ENCODE results near the gene GRIN1.

GRIN1 gene

DNA sequence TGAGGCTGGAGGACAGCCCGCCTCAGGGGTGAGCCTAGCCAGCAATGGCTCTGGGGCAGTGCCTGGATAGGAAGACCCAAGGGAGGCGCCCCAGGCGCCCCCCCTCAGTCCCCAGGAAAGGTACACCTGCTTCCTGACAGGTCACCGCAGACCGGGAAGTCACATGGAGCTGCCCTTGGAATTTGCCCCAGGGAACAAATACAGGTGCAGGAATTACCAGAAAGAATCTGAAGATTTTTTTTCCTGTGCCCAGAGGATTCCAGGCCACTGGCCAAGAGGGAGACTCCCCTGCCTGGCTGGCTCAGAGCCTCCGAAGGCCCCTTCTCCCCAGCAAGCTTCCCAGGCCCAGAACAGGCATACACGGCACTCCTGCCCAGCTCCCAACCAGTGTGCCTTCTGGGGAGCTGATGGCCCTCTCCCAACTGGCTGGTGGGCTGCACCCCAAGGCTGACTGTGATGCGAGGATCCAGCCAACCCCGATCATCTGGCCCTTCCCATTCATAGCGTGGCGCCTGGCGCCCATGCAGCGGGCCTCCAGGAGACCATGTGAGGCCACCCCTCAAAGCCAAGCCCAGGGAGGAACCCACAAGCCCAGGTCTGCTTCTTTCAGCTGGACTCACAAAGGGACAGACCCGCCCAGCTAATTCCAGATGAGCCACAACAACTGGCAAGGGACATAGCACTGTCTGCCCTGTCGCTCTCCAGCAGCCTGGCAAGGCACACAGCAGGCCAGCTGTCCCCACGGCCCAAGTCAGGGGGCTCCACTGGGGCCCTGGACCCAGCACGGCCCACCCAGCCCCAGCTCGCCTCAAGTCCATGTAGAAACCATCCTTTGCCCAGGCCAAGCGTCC, 59.3 kb downstream of the GRIN1 start:
- no peak for DNase-seq

- no peak for DNase-seq
These were observed 59.9 kb downstream of the GRIN1 start for GRCh38 chr9:137198902-137199283.

DNA sequence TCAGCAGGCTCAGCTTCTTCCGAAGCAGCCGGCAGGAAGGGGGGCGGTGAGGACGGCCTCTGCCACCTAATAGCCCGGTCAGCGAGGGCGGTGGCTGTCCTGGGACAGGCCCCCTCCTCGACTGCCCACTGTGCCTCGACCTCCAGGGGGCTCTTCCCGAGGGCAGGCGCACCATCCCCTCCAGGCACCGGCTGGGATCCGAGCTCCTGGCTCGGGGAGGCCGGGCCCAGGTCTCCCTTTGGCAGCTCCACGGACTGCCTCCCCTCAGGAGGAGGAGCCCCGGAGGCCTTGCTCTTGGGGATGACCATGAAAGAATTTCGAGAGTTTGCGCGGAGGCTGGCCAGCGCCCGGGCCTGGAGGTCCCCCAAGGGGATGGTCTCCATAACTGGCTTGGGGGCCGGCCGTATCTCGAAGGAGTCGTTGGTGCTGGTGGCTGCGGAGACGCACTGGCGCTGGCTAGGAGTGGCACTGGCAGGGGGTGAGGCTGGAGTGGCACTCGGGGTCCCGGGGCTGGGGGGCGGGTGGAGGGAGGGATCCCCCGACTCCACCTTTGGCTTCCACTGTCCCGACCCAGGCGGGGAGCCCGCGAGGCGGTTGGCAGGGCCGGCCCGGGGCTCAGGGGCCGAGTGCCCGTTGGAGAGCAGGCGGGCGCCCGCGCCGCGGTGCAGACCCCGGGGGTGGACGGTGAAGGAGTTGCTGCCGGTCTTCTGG, 60.6 kb downstream of the GRIN1 start:
- DNase-seq = no peak

DNA sequence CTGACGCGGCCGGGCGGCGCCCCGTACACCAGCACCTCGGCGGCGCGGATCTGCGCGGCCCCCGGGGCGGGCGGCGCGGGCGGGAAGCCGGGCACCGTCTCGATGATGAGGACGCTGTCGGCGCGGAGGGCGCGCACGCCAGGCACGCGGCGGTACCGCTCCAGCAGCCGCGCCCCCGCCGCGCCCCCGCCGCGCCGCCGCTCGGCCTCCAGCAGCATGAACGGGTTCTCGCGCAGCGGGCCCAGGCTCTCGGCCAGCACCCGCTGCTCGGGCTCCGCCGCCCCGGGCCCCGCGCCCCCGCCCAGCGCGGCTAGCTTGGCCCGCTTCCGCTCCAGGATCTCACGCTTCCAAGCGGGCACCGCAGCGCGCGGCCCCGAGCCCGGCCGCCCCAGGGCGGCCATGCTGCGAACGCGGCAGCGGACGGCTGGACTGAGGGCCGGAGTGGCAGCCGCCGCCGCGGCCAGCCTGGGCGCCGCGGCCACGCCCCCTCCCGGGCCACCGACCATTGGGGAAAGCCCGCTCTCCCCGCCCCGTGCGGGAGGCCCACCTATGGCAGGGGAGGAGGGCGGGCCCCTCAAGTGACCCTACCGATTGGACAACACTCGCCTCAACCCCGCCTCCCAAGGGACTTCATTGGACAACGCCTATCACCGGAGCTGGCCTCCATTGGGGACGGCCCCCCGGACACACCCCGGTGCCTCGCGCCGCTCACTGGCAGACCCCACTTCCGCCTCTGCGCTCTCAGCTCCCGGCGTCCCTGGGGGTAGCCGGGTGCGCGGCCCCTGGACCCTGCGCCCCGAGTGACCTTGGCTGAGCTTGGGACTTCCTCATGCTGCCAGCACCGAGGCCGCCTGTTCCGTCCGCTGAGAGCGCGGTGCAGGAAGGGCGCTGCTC, 61.6 kb downstream of the GRIN1 start, which contains the start of gene TPRN:
TSS of gene TPRN (minus strand) at position 431 of the 894 bp plus-strand sequence. CDS start at position 401, 30 bp downstream.
- DNase-seq = peak; percentile 99

DNA sequence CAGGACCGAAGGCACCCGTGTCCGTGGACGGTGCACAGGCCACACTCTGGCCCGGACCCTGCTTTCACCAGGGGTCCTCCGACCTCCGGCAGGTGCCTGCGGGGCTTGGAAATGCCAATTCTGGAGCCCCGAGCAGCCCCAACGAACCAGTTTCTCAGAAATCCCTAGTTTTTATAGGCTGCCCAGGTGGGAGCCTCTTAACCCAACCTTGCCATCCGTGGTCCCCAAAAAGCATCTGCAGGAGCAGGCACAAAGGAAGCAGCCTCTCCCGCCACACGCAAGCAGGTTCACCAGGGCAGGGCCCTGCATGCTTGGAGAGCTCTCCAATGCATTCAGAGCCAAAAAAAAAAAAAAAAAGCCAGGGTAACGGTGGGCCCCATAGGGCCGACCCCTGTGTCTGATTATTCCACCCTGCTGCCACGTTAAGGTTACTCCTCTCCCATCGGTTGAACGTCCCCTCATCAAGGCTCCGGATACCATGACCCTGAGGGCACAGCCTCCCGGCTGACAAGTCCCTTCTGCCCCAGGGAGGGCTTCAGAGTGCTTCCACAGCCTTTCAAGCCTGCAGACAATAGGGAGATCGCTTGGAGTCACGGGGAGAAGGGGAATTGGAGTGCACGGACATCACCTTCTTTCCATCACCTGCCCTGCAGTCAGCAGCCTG, 62.4 kb downstream of the GRIN1 start:
- DNase-seq = no peak

- no peak for DNase-seq
These were observed 64.0 kb downstream of the GRIN1 start for GRCh38 chr9:137202966-137203365.

- DNase-seq = no peak
These were observed 65.8 kb downstream of the GRIN1 start for GRCh38 chr9:137204731-137205125.

DNA sequence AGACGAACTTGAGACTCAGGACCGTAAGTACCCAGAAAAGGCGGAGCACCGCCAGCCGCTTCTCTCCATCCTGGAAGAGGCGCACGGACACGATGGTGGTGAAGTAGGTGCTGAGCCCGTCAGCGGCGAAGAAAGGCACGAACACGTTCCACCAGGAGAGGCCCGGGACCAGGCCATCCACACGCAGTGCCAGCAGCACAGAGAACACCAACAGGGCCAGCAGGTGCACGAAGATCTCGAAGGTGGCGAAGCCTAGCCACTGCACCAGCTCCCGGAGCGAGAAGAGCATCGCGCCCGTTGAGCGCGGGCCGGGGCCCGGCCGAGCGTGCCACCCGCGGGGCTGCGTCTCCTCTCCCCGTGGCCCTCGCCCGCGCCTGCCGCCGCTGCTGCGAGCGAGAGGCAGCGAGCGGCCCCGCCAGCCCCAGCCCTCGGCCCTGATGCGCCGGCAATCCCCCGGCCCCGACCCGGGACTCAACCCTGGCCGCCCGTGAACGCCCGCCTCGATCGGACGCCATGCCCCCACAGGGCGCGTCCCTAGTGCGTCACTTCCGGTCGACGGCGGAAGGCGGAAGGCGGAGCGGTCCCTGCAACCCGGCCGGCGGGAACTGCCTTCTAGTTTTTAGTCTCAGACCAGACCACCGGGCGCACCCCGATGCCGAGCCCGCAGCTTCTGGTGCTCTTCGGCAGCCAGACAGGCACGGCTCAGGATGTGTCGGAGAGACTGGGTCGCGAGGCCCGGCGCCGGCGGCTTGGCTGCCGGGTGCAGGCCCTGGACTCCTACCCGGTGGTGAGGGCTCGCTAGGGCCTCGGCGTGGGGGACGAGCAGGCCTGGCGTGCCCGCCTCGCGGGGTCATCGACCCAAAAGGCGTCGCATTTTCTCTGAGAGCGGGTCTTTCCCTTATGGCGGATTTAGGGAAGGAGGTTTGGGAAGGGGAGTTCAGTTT, 66.4 kb downstream of the GRIN1 start, which contains the start of the genes NDOR1 and TMEM203:
TSS of gene NDOR1 (plus strand) at position 575 of the 944 bp plus-strand sequence. CDS start at position 653, 78 bp downstream.
TSS of gene TMEM203 (minus strand) at position 523 of the 944 bp plus-strand sequence. CDS start at position 289, 234 bp downstream.
- peak; percentile 74 for DNase-seq

DNA sequence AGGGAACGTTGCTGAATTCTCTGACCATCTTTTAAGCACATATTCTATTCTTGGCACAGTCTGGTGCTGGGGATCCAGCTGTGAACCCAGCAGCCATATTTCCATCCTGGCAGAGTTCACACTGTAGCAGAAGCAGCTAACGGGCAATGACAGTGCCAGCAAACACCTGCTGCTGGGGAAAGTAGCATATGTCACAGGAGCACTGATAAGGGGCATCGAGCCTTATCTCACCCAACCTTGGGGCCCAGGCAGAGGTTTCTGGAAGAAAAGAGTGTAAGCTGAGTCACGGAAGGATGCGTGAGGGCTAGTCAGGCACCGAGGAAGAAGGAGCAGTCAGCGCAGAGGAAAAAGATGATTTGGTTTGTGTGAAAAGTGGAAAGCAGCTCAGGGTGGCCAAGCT, 67.6 kb downstream of the GRIN1 start:
- no peak for DNase-seq

DNA sequence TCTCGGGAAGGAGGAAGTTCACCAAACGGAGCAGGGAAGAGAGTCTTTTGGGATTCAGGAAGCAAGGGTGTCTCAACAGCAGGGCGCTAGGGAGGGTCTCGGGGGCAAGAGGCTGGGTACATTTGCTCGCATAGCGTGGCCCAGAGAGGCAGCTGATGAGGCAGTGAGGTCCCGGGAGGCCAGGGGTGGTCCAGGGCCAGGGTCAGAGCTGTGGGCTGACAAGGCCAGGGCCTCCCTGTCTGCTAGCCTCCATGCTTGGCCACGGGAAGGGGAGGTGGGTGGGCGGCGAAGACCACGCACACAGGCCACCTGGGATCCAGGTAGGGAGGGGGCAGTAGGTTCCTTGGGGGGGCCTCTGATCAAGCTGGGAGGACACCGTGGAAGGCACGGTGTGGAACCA, 72.6 kb downstream of the GRIN1 start:
- no peak for DNase-seq

- DNase-seq = no peak
These were observed 73.6 kb downstream of the GRIN1 start for GRCh38 chr9:137212520-137212919.

GRCh38 chr9:137213160-137214060, 74.5 kb downstream of the GRIN1 start:
- DNase-seq = no peak

GRCh38 chr9:137214620-137215019, 75.7 kb downstream of the GRIN1 start:
- DNase-seq = no peak

- no peak for DNase-seq
These were observed 76.4 kb downstream of the GRIN1 start for GRCh38 chr9:137215196-137215986.

GRCh38 chr9:137216188-137216965, 77.4 kb downstream of the GRIN1 start:
- DNase-seq = no peak

- DNase-seq = no peak
These were observed 78.6 kb downstream of the GRIN1 start for GRCh38 chr9:137217276-137218211.

GRCh38 chr9:137218212-137218753, 79.3 kb downstream of the GRIN1 start:
- DNase-seq = no peak
